IMR-90 (cell line): ENCODE results near the gene SBK2.

ENCODE experiments used
- BHLHE40 ChIP-seq: fragments of 150-350 bp; IDR thresholded peaks from 2 replicates; pipeline ENCODE4 v1.6.1; 2016; ENCODE audit warnings: mild to moderate bottlenecking, low read depth, low read length
- CEBPB ChIP-seq: IDR thresholded peaks from 2 replicates; pipeline ENCODE4 v1.6.1; 2012; ENCODE audit warnings: low read depth, low read length, improper control_type of control experiment
- CHD1 ChIP-seq: IDR thresholded peaks from 2 replicates; pipeline ENCODE4 v1.6.1; 2012; ENCODE audit warnings: low read depth, low read length, improper control_type of control experiment
- FOS ChIP-seq: fragments of 150-350 bp; IDR thresholded peaks from 2 replicates; pipeline ENCODE4 v1.6.1; 2016; ENCODE audit warnings: low read depth, low read length
- MAFK ChIP-seq: IDR thresholded peaks from 2 replicates; pipeline ENCODE4 v1.6.1; 2012; ENCODE audit warnings: low read depth, low read length, improper control_type of control experiment
- MXI1 ChIP-seq: IDR thresholded peaks from 2 replicates; pipeline ENCODE4 v1.6.1; 2012; ENCODE audit warnings: low read depth, mild to moderate bottlenecking, low read length, moderate library complexity, borderline replicate concordance
- POLR2A ChIP-seq: IDR thresholded peaks from 2 replicates; pipeline ENCODE4 v1.6.1; 2012; ENCODE audit warnings: mild to moderate bottlenecking, low read depth, low read length
- RAD21 ChIP-seq: IDR thresholded peaks from 2 replicates; pipeline ENCODE4 v1.6.1; 2012; ENCODE audit warnings: low read length, improper control_type of control experiment
- RCOR1 ChIP-seq: IDR thresholded peaks from 2 replicates; pipeline ENCODE4 v1.6.1; 2012; ENCODE audit warnings: mild to moderate bottlenecking, low read length, improper control_type of control experiment; ENCODE audit not compliant: insufficient replicate concordance
- RFX5 ChIP-seq: IDR thresholded peaks from 2 replicates; pipeline ENCODE4 v1.8.0; 2012; ENCODE audit warnings: low read depth, mild to moderate bottlenecking, low read length, moderate library complexity
- SMC3 ChIP-seq: fragments of 150-350 bp; IDR thresholded peaks from 2 replicates; pipeline ENCODE4 v1.6.1; 2016; ENCODE audit warnings: low read depth, mild to moderate bottlenecking, antibody characterized with exemption, low read length, moderate library complexity
- TF ChIP-seq, protein P1 (sequence below): conservative IDR thresholded peaks from 2 replicates; pipeline ENCODE4 v1.5.1; 2012; ENCODE audit warnings: mild to moderate bottlenecking, low read depth, low read length, improper control_type of control experiment
- TF ChIP-seq, protein P2 (sequence below): fragments of 150-350 bp; IDR thresholded peaks from 2 replicates; pipeline ENCODE4 v1.6.1; 2016; ENCODE audit warnings: low read depth, mild to moderate bottlenecking, low read length, moderate library complexity, borderline replicate concordance
- TF ChIP-seq, protein P3 (sequence below): fragments of 150-350 bp; IDR thresholded peaks from 2 replicates; pipeline ENCODE4 v1.6.1; 2017; ENCODE audit warnings: mild to moderate bottlenecking, antibody characterized with exemption, low read length, low read depth

DNA sequence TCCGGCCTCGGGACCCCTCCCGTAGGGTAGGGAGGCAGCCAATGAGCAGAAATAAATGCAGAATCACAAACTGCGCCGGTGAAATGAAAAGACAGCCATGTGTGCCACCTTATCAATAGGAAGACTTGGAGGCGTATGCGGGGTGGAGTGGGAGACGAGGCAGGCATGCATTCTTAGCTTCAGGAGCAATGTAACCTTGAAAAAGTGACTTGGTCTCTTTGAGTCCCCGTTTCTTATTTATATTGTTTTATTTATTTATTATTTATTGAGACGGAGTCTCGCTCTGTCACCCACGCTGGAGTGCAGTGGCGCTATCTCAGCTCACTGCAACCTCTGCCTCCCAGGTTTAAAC lies 32.7 kb downstream of the SBK2 start:
- no peak for TF ChIP-seq BHLHE40
- TF ChIP-seq POLR2A: no peak
- TF ChIP-seq, protein P1, sequence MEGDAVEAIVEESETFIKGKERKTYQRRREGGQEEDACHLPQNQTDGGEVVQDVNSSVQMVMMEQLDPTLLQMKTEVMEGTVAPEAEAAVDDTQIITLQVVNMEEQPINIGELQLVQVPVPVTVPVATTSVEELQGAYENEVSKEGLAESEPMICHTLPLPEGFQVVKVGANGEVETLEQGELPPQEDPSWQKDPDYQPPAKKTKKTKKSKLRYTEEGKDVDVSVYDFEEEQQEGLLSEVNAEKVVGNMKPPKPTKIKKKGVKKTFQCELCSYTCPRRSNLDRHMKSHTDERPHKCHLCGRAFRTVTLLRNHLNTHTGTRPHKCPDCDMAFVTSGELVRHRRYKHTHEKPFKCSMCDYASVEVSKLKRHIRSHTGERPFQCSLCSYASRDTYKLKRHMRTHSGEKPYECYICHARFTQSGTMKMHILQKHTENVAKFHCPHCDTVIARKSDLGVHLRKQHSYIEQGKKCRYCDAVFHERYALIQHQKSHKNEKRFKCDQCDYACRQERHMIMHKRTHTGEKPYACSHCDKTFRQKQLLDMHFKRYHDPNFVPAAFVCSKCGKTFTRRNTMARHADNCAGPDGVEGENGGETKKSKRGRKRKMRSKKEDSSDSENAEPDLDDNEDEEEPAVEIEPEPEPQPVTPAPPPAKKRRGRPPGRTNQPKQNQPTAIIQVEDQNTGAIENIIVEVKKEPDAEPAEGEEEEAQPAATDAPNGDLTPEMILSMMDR: no peak
- TF ChIP-seq CEBPB: no peak
- no peak for TF ChIP-seq RCOR1
- TF ChIP-seq, protein P2, sequence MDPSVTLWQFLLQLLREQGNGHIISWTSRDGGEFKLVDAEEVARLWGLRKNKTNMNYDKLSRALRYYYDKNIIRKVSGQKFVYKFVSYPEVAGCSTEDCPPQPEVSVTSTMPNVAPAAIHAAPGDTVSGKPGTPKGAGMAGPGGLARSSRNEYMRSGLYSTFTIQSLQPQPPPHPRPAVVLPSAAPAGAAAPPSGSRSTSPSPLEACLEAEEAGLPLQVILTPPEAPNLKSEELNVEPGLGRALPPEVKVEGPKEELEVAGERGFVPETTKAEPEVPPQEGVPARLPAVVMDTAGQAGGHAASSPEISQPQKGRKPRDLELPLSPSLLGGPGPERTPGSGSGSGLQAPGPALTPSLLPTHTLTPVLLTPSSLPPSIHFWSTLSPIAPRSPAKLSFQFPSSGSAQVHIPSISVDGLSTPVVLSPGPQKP: no peak
- TF ChIP-seq FOS: no peak
- no peak for TF ChIP-seq RAD21
- TF ChIP-seq, protein P3, sequence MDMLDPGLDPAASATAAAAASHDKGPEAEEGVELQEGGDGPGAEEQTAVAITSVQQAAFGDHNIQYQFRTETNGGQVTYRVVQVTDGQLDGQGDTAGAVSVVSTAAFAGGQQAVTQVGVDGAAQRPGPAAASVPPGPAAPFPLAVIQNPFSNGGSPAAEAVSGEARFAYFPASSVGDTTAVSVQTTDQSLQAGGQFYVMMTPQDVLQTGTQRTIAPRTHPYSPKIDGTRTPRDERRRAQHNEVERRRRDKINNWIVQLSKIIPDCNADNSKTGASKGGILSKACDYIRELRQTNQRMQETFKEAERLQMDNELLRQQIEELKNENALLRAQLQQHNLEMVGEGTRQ: no peak
- no peak for TF ChIP-seq CHD1
- no peak for TF ChIP-seq SMC3
- TF ChIP-seq MXI1: no peak
- no peak for TF ChIP-seq MAFK
- TF ChIP-seq RFX5: no peak
